Sigmoid colon (tissue), 7 donors: ENCODE measurements around the gene ENOX2. TPM values are rescaled to one million over a fixed set of nuclear protein-coding genes. Genes with fewer than 3 reads are reported as not detected.

Experiments used
- DNase-seq: peaks from one replicate; pipeline ENCODE4 v3.0.0-alpha.2; 2019
- H3K27ac ChIP-seq, 4 donors: fragments of 200-600 bp; sonication (generic); one replicate each; pipeline ENCODE4 v1.5.1; 2016 to 2019; ENCODE audit warnings: mild to moderate bottlenecking in 1 of 4
- H3K27me3 ChIP-seq, 3 donors: fragments of 200-600 bp; sonication (generic); one replicate each; pipeline ENCODE4 v1.5.1; 2019; ENCODE audit warnings: mild to moderate bottlenecking in 1 of 3
- H3K36me3 ChIP-seq, 4 donors: fragments of 200-600 bp; sonication (generic); one replicate each; pipeline ENCODE4 v1.5.1; 2016 to 2019
- H3K4me1 ChIP-seq, 4 donors: fragments of 200-600 bp; sonication (generic); one replicate each; pipeline ENCODE4 v1.5.1; 2017 to 2019
- H3K4me3 ChIP-seq, 4 donors: fragments of 200-600 bp; sonication (generic); one replicate each; pipeline ENCODE4 v1.5.1; 2017 to 2019; ENCODE audit warnings: mild to moderate bottlenecking in 2 of 4, moderate library complexity in 1 of 4
- H3K9me3 ChIP-seq, 4 donors: fragments of 200-600 bp in 3 of 4; sonication (generic) in 3 of 4; one replicate each; pipeline versions ENCODE4 v1.5.1 to v1.6.1; 2013 to 2019
- EP300 ChIP-seq, 4 donors: sonication (generic); formaldehyde crosslinking; IDR thresholded peaks; one replicate each; pipeline ENCODE4 v1.6.1; 2017; ENCODE audit warnings: antibody characterized with exemption in 4 of 4
- POLR2A ChIP-seq, 2 donors: fragments of 450-650 bp; IDR thresholded peaks; one replicate each; pipeline ENCODE4 v1.6.1; 2016; ENCODE audit warnings: antibody characterized with exemption in 2 of 2, mild to moderate bottlenecking in 2 of 2, moderate library complexity in 2 of 2
- POLR2AphosphoS5 ChIP-seq, 4 donors: sonication (generic); formaldehyde crosslinking; IDR thresholded peaks; one replicate each; pipeline ENCODE4 v1.6.1; 2017; ENCODE audit warnings: antibody characterized with exemption in 4 of 4
- WGBS, 2 donors: extraction: QIAGEN DNeasy Blood & Tissue Kit; methylation state at CpG; one replicate each; pipeline ENCODE4 v1.1.7; 2013; 5-methylcytosine and 5-hydroxymethylcytosine counted together
- intact Hi-C: fragments of 100-400 bp; cut with DNase I; formaldehyde crosslinking; loops from one replicate; pipeline ENCODE4 v1.15.1; 2023
- polyA plus RNA-seq, 3 donors: library from polyadenylated mRNA; stranded (reverse); fragments of 200-250 nt; gene quantifications; one replicate each; pipeline ENCODE4 v1.2.3, GENCODE V29; 2013
- total RNA-seq, 4 donors: library from RNA; depleted of rRNA; stranded (reverse); fragments of >200 nt; gene quantifications; one replicate each; pipeline ENCODE4 v1.1.0, GENCODE V29; 2016
- TF ChIP-seq, protein P1 (sequence below), 4 experiments: fragments of 450-650 bp in 3 of 4; fragments of 200-600 bp in 1 of 4; IDR thresholded peaks; one replicate each; pipeline ENCODE4 v1.5.1; 2016 to 2019; ENCODE audit warnings: antibody characterized with exemption in 4 of 4, mild to moderate bottlenecking in 3 of 4, moderate library complexity in 2 of 4
- donor health status: healthy with polysubstance abuse.
- donor health status: Bipolar disorder and iron deficiency.
- donor health status: healthy.

The ENOX2 gene
- total and polyA plus RNA-seq, 7 donors, result 2.4 to 28.9 (median 18.8) TPM

- TF ChIP-seq EP300 (IDR thresholded peaks at IDR 0.05), result no peak
- TF ChIP-seq, protein P1, sequence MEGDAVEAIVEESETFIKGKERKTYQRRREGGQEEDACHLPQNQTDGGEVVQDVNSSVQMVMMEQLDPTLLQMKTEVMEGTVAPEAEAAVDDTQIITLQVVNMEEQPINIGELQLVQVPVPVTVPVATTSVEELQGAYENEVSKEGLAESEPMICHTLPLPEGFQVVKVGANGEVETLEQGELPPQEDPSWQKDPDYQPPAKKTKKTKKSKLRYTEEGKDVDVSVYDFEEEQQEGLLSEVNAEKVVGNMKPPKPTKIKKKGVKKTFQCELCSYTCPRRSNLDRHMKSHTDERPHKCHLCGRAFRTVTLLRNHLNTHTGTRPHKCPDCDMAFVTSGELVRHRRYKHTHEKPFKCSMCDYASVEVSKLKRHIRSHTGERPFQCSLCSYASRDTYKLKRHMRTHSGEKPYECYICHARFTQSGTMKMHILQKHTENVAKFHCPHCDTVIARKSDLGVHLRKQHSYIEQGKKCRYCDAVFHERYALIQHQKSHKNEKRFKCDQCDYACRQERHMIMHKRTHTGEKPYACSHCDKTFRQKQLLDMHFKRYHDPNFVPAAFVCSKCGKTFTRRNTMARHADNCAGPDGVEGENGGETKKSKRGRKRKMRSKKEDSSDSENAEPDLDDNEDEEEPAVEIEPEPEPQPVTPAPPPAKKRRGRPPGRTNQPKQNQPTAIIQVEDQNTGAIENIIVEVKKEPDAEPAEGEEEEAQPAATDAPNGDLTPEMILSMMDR (IDR thresholded peaks at IDR 0.05), result no peak
- no peak for TF ChIP-seq POLR2A (IDR thresholded peaks at IDR 0.05)
- TF ChIP-seq POLR2AphosphoS5 (IDR thresholded peaks at IDR 0.05), result no peak
- intact Hi-C loops, result no loop called here
- WGBS, 2 donors, result 95 to 96% methylated on average over 2 of the region's 2 CpGs
- Histone ChIP-seq H3K36me3 (no peaks in the 10 kb centered on the region), H3K27ac (no peak overlapping the region), H3K27me3 (no peaks in the 10 kb centered on the region), H3K4me3 (no peak overlapping the region), H3K4me1 (no peaks in the 10 kb centered on the region), H3K9me3 (no peaks in the 10 kb centered on the region)
- DNase-seq, result no peak
Measured at GRCh38 chrX:130786030-130786429, 117.0 kb downstream of the ENOX2 start.

- no peaks in the 10 kb centered on the region for H3K36me3 ChIP-seq
- intact Hi-C loops, result no loop called here
- no peaks in the 10 kb centered on the region for H3K9me3 ChIP-seq
- no peaks in the 10 kb centered on the region for H3K27me3 ChIP-seq
- no peaks in the 10 kb centered on the region for H3K4me1 ChIP-seq
- TF ChIP-seq POLR2AphosphoS5 (IDR thresholded peaks at IDR 0.05) (no peak), EP300 (IDR thresholded peaks at IDR 0.05) (no peak), POLR2A (IDR thresholded peaks at IDR 0.05) (no peak)
- TF ChIP-seq, protein P1 (IDR thresholded peaks at IDR 0.05), result no peak
- 93 to 94% methylated on average over 3 of the region's 3 CpGs for WGBS, 2 donors
- H3K27ac ChIP-seq, result no peak overlapping the region
- H3K4me3 ChIP-seq, result no peak overlapping the region
- DNase-seq, result no peak
Measured at GRCh38 chrX:130778773-130779172, 124.2 kb downstream of the ENOX2 start.

GRCh38 chrX:130775849-130776248 lies 127.2 kb downstream of the ENOX2 start:
- intact Hi-C loops, result no loop called here
- H3K9me3 ChIP-seq, result no peaks in the 10 kb centered on the region
- DNase-seq, result no peak

DNA sequence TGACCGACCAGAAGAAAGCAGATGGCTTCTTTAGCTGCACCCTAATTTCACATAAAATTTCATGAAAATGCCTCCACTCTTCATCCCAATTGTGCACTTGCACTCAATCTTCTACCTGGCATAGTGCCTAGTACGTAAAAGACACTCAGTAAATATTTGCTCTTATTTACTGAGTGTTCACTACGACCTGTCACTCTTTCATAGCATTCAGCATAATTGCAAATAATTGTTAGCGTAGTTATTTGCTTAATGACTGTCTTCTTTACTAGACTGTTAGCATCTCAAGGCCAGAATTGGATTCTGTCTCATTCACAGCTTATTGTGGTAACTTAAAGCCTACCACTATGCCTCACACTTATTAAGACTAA lies 130.2 kb downstream of the ENOX2 start:
- Histone ChIP-seq H3K27me3 (no peaks in the 10 kb centered on the region), H3K27ac (no peak overlapping the region), H3K9me3 (no peaks in the 10 kb centered on the region), H3K4me3 (no peak overlapping the region), H3K4me1 (peaks cover 0 to 17% (median 2%) of the 10 kb centered on the region in 4 donors), H3K36me3 (no peaks in the 10 kb centered on the region)
- TF ChIP-seq POLR2A (IDR thresholded peaks at IDR 0.05) (no peak), POLR2AphosphoS5 (IDR thresholded peaks at IDR 0.05) (no peak), EP300 (IDR thresholded peaks at IDR 0.05) (no peak)
- TF ChIP-seq, protein P1 (IDR thresholded peaks at IDR 0.05), result no peak
- DNase-seq, result no peak
- intact Hi-C loops, result no loop called here
- WGBS, 2 donors, result 53 to 77% methylated on average over 4 of the region's 4 CpGs

More at GRCh38 chrX:130775849-130776248, 127.2 kb downstream of the ENOX2 start:
- WGBS, 2 donors, result 98 to 100% methylated on average over 1 of the region's 1 CpG
- H3K27me3 ChIP-seq, result no peaks in the 10 kb centered on the region
- no peak overlapping the region for H3K27ac ChIP-seq
- no peak for TF ChIP-seq POLR2A (IDR thresholded peaks at IDR 0.05)
- TF ChIP-seq, protein P1 (IDR thresholded peaks at IDR 0.05), result no peak
- H3K36me3 ChIP-seq, result no peaks in the 10 kb centered on the region
- H3K4me1 ChIP-seq, result peaks cover 0 to 10% (median 2%) of the 10 kb centered on the region in 4 donors
- no peak overlapping the region for H3K4me3 ChIP-seq

DNA sequence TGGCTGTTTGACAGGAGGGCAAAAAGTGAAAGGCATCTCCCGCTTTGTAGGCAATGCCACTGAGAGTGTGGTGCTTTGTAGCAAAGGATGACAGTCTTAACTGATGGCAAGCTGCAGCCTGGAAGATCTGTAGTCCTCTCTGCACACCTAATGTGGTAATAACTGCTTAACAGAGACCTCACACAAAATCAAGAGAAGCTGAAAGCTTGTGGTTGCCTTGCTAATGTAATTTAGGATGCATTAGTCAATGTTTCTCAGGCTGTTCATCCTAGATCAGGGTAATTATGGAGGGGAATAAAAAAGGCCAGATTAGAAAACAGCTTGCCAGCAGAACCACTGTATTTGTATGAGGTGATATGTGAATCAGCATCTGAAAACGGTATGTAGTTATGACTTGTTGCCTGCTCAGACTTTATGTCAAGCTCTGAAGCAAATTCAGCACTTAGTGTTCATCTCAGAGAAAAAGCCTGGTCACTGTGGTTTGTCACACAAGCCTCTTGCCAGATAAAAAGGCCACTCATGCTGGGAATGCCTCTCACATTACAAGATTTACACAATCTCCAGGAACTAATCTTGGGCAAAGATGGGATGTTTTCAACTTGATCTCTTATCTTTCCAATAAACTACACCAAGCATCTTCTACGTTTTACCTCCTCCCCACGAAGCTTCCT lies 130.8 kb downstream of the ENOX2 start:
- Histone ChIP-seq H3K9me3 (no peaks in the 10 kb centered on the region), H3K27me3 (no peaks in the 10 kb centered on the region), H3K27ac (no peak overlapping the region), H3K4me1 (peaks cover 0 to 17% (median 2%) of the 10 kb centered on the region in 4 donors), H3K36me3 (no peaks in the 10 kb centered on the region), H3K4me3 (no peak overlapping the region)
- TF ChIP-seq, protein P1 (IDR thresholded peaks at IDR 0.05), result no peak
- TF ChIP-seq POLR2A (IDR thresholded peaks at IDR 0.05) (no peak), EP300 (IDR thresholded peaks at IDR 0.05) (no peak), POLR2AphosphoS5 (IDR thresholded peaks at IDR 0.05) (no peak)
- DNase-seq, result no peak
- intact Hi-C loops, result no loop called here
- WGBS, 2 donors, result 70 to 74% methylated on average over 4 of the region's 4 CpGs
